ENCODE measurements around the gene TTC13. TPM values are rescaled to one million over a fixed set of nuclear protein-coding genes. Genes with fewer than 3 reads are reported as not detected.
A peak's percentile ranks its signal among the peaks of the same experiment; 100 is the strongest.

Gene TTC13
- total RNA-seq, 2 donors from 2014 or later, result 29.9 to 41.6 TPM

DNA sequence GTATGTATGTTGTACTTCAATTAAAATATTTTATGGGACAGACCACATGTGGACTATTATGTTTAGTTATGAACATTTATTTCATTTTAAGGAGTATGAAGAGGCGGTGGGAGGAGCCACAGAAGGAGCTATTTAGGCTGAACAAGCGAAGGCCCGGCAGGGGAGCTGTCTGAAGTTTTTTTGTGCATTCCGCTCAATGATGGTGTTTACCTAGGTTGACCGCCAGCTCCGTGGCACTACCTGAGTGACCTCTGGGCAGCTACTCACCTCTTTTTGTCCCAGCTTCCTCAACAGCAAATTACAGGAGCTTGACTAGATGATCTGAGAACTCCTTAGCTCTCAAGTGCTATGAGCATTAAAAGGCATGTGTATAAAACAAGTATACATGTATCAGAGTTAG is 77.7 kb downstream of the TTC13 start:
- Mint-ChIP-seq H3K4me1 (ENCODE audit: low read depth in 2 of 2) (peaks cover 0 to 9% of the 10 kb centered on the region in 2 donors), H3K27ac (no peak overlapping the region), H3K27me3 (no peaks in the 10 kb centered on the region), H3K4me3 (no peak overlapping the region), H3K36me3 (peaks cover 6% of the 10 kb centered on the region), H3K9me3 (no peaks in the 10 kb centered on the region)
- DNase-seq (ENCODE audit: low spot score) (no peak), ATAC-seq (no peak)

DNA sequence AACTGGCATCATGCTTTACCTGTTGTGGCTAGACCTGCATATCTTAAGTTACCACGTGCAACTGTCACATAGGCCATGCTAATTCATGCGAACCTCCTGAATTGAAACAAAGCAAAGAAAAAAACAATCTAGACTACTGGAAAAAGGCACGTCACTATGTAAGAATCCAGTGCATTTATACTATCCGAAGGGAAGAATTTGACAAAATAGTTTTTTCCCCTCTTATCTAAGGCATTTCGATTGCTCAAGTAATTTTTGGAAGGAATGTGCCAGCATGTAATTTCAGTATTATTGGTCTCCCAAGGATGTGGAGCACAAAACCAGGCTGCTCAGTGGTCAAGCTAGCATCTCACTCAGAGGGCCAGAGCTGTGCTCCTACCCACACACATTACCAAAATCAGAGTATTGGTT is 78.8 kb downstream of the TTC13 start:
- H3K27ac Mint-ChIP-seq, result peak overlapping the region in 1 of 2 donors; percentile 12
- DNase-seq (ENCODE audit: low spot score) (no peak), ATAC-seq (no peak)
- H3K27me3 Mint-ChIP-seq, result no peaks in the 10 kb centered on the region
- no peaks in the 10 kb centered on the region for H3K9me3 Mint-ChIP-seq
- H3K36me3 Mint-ChIP-seq, result no peaks in the 10 kb centered on the region
- H3K4me3 Mint-ChIP-seq, result no peak overlapping the region
- H3K4me1 Mint-ChIP-seq (ENCODE audit: low read depth in 2 of 2), result peaks cover 0 to 6% of the 10 kb centered on the region in 2 donors

DNA sequence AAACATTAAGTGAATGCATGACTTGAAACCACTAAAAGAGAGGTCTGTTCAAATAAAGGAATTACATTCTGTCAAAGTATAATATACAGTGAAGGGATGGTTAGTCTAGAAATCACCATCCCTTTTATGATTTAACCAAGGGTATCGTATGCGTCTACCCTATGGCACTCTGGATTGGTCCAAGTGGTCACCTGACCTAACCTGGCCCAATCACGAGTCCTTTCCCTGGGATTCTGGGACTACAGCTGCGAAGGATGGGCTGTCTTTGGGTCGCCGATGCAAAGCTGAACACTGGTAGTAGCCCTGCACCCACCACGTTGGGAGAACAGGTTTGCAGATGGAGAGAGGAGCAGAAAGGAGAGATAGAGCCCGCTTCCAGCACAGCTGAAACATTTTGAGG is 79.9 kb downstream of the TTC13 start:
- H3K27ac Mint-ChIP-seq, result no peak overlapping the region
- no peak for DNase-seq (ENCODE audit: low spot score)

DNA sequence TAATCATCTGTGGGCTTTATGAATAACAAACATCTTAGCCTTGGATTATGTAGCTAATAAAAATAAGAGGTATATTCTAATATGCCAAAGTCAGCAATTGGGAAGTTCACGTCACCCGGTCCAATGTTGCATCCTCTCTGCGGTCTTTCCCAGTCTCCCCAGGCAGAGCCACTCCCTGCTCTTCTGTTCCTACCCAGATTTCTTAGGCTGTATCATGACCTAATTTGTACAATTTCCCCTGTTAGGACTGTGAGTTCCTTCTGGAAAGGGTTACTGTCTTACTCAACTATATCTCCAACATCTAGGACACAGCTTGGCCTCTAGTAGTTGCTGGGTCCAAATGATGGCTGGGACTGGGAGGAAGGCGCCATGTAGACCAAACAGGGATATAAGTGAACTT is 80.5 kb downstream of the TTC13 start:
- Mint-ChIP-seq H3K9me3 (no peaks in the 10 kb centered on the region), H3K36me3 (no peaks in the 10 kb centered on the region), H3K27me3 (no peaks in the 10 kb centered on the region), H3K4me1 (ENCODE audit: low read depth in 2 of 2) (no peaks in the 10 kb centered on the region), H3K4me3 (no peak overlapping the region), H3K27ac (no peak overlapping the region)
- no peak for ATAC-seq
- DNase-seq (ENCODE audit: low spot score), result no peak

More for the DNA sequence above, 79.9 kb downstream of the TTC13 start:
- no peaks in the 10 kb centered on the region for H3K36me3 Mint-ChIP-seq
- peaks cover 0 to 5% of the 10 kb centered on the region in 2 donors for H3K4me1 Mint-ChIP-seq (ENCODE audit: low read depth in 2 of 2)
- H3K27me3 Mint-ChIP-seq, result no peaks in the 10 kb centered on the region
- ATAC-seq, result no peak
- H3K9me3 Mint-ChIP-seq, result no peaks in the 10 kb centered on the region
- H3K4me3 Mint-ChIP-seq, result no peak overlapping the region

DNA sequence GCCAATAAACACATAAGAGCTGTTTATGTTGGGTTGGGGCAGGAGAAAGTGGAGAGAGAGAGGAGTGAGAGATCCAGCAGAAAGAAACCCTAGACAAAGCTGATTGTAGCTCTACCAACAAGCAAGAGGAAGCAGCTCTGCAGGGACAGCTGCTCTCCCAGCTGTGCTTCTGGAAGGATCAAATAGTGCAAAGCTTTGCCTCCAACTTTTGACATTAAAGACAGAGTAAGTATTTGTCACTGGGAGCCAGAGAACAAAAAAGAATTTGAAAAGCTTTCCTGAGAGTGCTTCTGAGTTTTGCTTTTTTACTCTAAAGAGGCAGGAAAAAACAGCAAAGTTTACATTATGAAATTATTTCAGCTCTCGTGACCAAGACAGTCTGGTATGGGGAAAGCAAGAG is 81.9 kb downstream of the TTC13 start:
- Mint-ChIP-seq H3K27ac (no peak overlapping the region), H3K36me3 (no peaks in the 10 kb centered on the region), H3K9me3 (no peaks in the 10 kb centered on the region), H3K27me3 (peaks cover 0 to under 1% of the 10 kb centered on the region in 2 donors), H3K4me3 (no peak overlapping the region), H3K4me1 (ENCODE audit: low read depth in 2 of 2) (no peaks in the 10 kb centered on the region)
- DNase-seq (ENCODE audit: low spot score), result no peak
- ATAC-seq, result no peak

DNA sequence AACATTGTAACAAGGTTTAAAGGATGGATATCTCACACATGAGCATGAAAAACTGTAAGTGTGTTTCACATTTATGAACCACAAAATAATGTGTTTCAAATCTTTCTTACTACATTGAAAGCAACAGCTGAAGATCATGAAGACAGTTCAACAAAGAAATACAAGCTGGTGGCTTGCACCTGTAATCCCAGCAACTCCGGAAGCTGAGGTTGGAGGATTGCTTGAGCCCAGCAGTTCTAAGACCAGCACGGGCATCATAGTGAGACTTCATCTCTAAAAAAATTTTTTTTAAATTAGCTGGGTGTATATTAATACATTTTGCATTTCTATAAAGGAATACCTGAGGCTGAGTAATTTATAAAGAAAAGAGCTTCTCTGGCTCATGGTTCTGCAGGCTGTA is 83.2 kb downstream of the TTC13 start:
- Mint-ChIP-seq H3K9me3 (no peaks in the 10 kb centered on the region), H3K36me3 (no peaks in the 10 kb centered on the region), H3K4me3 (no peak overlapping the region), H3K4me1 (ENCODE audit: low read depth in 2 of 2) (no peaks in the 10 kb centered on the region), H3K27me3 (peaks cover 0 to 2% of the 10 kb centered on the region in 2 donors), H3K27ac (no peak overlapping the region)
- ATAC-seq (no peak), DNase-seq (ENCODE audit: low spot score) (no peak)

DNA sequence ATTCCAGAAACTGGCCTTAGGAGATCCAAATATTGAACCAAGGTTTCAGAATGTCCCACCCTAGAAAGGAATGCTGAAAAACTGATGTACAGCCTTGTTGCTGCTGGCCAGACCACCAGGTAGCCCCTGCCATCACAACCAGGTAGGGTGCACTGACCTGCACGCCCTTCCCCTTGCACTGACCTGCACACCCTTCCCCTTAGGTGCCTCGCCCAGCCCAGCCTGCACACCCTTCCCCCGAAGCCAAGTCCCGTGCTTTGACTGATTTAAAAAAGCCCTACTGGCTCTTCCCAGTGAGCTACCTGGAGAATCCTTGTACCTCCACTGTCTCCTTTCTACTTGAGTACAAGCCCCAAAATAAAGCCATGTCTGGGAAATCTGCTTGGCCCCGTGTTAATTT is 84.0 kb downstream of the TTC13 start:
- no peaks in the 10 kb centered on the region for H3K9me3 Mint-ChIP-seq
- peaks cover 0 to 2% of the 10 kb centered on the region in 2 donors for H3K27me3 Mint-ChIP-seq
- DNase-seq (ENCODE audit: low spot score) (no peak), ATAC-seq (no peak)
- no peak overlapping the region for H3K27ac Mint-ChIP-seq
- H3K4me1 Mint-ChIP-seq (ENCODE audit: low read depth in 2 of 2), result no peaks in the 10 kb centered on the region
- H3K36me3 Mint-ChIP-seq, result no peaks in the 10 kb centered on the region
- H3K4me3 Mint-ChIP-seq, result no peak overlapping the region

DNA sequence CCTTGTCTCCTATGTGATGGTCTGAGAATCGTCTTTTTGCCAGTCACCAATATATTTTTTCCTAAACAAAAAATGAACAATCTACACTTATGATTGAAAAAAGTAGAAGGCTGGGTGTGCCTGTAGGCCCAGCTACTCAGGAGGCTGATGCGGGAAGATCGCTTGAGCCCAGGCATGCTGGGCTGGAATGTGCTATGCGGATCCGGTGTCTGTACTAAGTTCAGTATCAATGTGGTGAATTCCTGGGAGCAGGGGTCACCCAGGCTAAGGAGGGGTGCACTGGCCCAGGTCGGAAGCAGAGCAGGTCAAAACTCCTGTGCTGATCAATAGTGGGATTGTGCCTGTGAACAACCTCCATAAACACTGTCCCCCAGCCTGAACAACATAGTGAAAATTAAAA is 84.6 kb downstream of the TTC13 start:
- Mint-ChIP-seq H3K4me3 (no peak overlapping the region), H3K9me3 (no peaks in the 10 kb centered on the region), H3K4me1 (ENCODE audit: low read depth in 2 of 2) (no peaks in the 10 kb centered on the region), H3K36me3 (no peaks in the 10 kb centered on the region), H3K27me3 (peaks cover 0 to 3% of the 10 kb centered on the region in 2 donors), H3K27ac (no peak overlapping the region)
- ATAC-seq, result no peak
- DNase-seq (ENCODE audit: low spot score), result no peak

DNA sequence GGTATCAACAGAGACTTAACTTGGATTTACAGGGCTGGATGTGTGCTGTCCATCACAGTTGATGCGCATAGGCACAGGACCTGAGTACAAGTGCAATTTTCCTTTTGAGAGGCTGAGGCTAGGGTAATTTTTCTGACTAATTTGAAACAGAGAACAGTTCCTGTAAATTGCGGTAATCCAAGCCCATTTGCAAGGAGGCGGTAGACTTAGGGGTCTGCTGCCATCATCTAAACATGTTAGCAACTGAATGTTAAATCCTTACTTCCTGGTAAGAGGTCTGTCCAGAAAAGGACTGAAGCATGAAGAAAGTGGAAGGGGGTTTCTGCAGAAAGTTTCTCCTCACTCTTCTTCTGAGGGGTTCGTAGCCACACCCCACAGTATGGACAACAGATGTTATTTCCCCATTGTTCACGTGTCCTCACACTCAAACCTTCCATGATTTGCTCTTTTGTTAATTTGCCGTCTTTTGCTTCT is 86.6 kb downstream of the TTC13 start:
- DNase-seq (ENCODE audit: low spot score) (no peak), ATAC-seq (no peak)
- no peak overlapping the region for H3K27ac Mint-ChIP-seq
- no peaks in the 10 kb centered on the region for H3K36me3 Mint-ChIP-seq
- no peaks in the 10 kb centered on the region for H3K4me1 Mint-ChIP-seq (ENCODE audit: low read depth in 2 of 2)
- H3K9me3 Mint-ChIP-seq, result no peaks in the 10 kb centered on the region
- H3K4me3 Mint-ChIP-seq, result no peak overlapping the region
- H3K27me3 Mint-ChIP-seq, result peaks cover 8 to 11% of the 10 kb centered on the region in 2 donors

DNA sequence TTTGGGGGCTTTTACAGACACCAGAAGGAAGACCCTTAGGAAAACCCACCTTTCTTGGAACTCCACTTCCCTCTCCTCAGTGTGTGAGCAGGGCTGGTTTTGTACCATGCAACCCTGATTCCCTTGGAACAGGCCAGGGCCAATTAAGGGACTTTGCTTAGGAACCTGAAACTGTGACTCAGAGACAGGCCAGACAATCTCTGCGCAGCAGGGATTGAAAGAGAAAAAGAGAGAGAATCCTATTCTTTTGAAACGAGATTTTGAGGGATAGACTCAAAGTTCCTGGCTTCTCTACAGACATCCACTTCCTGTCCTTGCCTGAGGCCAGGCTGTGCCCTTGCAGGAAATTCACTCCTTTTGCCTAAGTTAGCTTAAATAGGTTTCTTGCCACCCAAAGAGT is 87.2 kb downstream of the TTC13 start:
- Mint-ChIP-seq H3K27ac (no peak overlapping the region), H3K4me3 (no peak overlapping the region), H3K9me3 (no peaks in the 10 kb centered on the region), H3K27me3 (peaks cover 8 to 11% of the 10 kb centered on the region in 2 donors), H3K36me3 (no peaks in the 10 kb centered on the region), H3K4me1 (ENCODE audit: low read depth in 2 of 2) (no peaks in the 10 kb centered on the region)
- ATAC-seq, result no peak
- DNase-seq (ENCODE audit: low spot score), result no peak

DNA sequence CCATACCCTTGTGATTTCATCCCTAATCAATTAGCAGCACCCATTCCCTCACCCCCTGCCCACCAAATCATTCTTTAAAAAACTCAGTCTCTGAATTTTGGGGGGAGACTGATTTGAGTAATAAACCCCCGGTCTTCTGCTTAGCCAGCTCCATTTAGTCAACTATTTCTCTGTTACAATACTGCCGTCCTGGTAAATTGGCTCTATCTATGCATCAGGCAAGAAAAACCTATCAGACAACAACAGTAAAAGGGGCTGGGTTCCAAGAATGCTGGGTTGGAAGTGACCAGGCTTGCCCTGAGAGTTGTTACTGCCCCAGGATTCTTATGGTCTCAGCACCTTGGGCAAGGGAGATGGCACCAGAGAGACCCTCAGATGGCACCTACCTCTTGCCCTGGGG is 94.0 kb downstream of the TTC13 start:
- no peaks in the 10 kb centered on the region for H3K9me3 Mint-ChIP-seq
- ATAC-seq, result no peak
- no peaks in the 10 kb centered on the region for H3K36me3 Mint-ChIP-seq
- no peaks in the 10 kb centered on the region for H3K4me1 Mint-ChIP-seq (ENCODE audit: low read depth in 2 of 2)
- DNase-seq (ENCODE audit: low spot score), result no peak
- H3K4me3 Mint-ChIP-seq, result no peak overlapping the region
- no peak overlapping the region for H3K27ac Mint-ChIP-seq
- H3K27me3 Mint-ChIP-seq, result peaks cover 39 to 57% of the 10 kb centered on the region in 2 donors

DNA sequence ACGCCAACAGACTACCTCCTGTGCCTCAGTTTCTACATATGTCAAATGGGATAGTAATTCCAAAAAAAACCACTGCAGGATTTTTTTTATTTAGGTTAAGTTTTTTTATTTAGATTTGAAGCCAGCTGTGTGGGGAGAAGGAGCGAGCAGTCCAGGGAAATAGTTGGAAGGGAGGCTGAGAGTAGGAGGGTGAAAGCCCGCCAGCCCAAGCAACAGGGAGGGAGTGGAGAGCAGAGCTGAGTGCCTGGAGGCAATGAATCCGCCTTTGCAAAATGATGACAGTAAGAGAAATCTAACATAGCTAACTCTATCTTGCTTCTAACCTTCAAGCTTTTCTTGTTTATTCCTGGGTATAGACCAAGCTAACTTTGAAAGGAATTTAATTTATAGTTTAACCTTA is 94.7 kb downstream of the TTC13 start:
- no peak for ATAC-seq
- H3K36me3 Mint-ChIP-seq, result no peaks in the 10 kb centered on the region
- no peak overlapping the region for H3K4me3 Mint-ChIP-seq
- H3K27me3 Mint-ChIP-seq, result peaks cover 41 to 61% of the 10 kb centered on the region in 2 donors
- H3K4me1 Mint-ChIP-seq (ENCODE audit: low read depth in 2 of 2), result no peaks in the 10 kb centered on the region
- DNase-seq (ENCODE audit: low spot score), result no peak
- H3K9me3 Mint-ChIP-seq, result no peaks in the 10 kb centered on the region
- H3K27ac Mint-ChIP-seq, result no peak overlapping the region

DNA sequence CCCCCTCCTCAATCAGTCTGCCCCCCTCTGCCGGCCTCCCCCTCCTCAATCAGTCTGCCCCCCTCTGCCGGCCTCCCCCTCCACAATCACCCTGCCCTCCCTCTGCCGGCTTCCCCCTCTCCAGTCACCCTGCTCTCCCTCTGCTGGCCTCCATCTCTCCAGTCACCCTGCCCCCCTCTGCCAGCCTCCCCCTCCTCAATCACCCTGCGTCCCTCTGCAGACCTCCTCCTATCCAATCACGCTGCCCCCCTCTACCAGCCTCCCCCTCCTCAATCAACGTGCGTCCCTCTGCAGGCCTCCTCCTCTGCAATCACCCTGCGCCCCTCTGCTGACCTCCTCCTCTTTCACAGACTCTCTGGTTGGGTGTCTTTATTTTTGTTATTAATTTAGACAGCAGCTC is 98.9 kb downstream of the TTC13 start:
- Mint-ChIP-seq H3K4me1 (ENCODE audit: low read depth in 2 of 2) (no peaks in the 10 kb centered on the region), H3K4me3 (no peak overlapping the region), H3K27me3 (peaks cover 46 to 55% of the 10 kb centered on the region in 2 donors), H3K27ac (no peak overlapping the region), H3K36me3 (no peaks in the 10 kb centered on the region), H3K9me3 (no peaks in the 10 kb centered on the region)
- no peak for ATAC-seq
- DNase-seq (ENCODE audit: low spot score), result no peak

DNA sequence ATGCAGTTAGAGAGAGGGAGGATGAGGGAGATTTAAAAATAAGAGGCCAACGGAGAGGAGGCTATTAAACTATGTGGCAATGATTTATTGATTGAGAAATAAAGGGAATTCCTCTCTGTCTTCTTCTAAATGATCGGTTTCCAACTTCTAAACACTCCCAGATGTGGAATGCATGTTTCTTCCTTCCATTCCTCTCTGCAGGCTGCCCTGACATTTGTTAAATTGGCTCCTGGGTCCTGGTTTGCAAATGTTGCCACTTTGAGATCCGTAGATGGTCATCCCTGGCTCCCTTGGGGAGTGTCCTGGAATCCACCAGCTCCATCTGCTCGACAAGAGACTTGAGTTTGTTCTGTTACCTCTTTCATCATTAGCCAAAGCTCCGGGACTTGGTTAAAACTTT is 100.1 kb downstream of the TTC13 start:
- Mint-ChIP-seq H3K36me3 (no peaks in the 10 kb centered on the region), H3K9me3 (no peaks in the 10 kb centered on the region), H3K27me3 (peaks cover 49 to 51% of the 10 kb centered on the region in 2 donors), H3K4me1 (ENCODE audit: low read depth in 2 of 2) (no peaks in the 10 kb centered on the region), H3K4me3 (no peak overlapping the region), H3K27ac (no peak overlapping the region)
- DNase-seq (ENCODE audit: low spot score) (no peak), ATAC-seq (no peak)

DNA sequence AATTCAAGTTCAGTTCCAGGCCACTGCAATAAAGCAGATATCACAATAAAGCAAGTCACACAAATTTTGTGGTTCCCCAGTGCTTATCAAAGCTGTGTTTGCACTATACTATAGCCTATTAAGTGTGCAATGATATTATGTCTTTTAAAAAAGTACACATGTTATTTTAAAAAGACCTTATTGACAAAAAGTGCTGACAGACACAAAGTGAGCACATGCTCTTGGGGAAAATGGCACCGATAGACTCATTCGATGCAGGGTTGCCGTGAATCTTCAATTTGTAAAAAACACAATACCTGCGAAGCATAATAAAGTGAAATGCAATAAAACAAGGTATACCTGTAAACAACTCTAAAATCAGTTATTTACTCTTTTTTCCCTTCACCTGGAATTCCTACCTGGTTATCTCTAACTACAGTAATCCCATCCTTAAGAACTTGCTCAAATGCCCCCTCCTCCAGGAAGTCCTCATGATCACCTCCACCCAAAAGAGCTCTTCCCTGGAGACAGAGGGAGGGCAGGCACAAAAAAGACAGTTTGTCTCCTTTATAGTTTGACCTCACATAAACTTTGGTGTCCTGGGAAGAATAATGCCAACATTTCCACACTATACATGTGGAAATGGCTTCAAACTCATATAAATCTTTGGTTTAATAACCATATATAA is 100.6 kb downstream of the TTC13 start:
- ATAC-seq, result no peak
- Mint-ChIP-seq H3K4me3 (no peak overlapping the region), H3K9me3 (no peaks in the 10 kb centered on the region), H3K27me3 (peaks cover 49 to 51% of the 10 kb centered on the region in 2 donors), H3K36me3 (no peaks in the 10 kb centered on the region), H3K27ac (no peak overlapping the region), H3K4me1 (ENCODE audit: low read depth in 2 of 2) (no peaks in the 10 kb centered on the region)
- DNase-seq (ENCODE audit: low spot score), result no peak
